K562 (cell line): ENCODE results near the gene ADAMTS14. TPM values are rescaled to one million over a fixed set of nuclear protein-coding genes. Genes with fewer than 3 reads are reported as not detected.

Source experiments
- ADNP ChIP-seq: fragments of 200-800 bp; sonication (Bioruptor generic); IDR thresholded peaks from 2 replicates; pipeline ENCODE4 v1.6.1; 2016; ENCODE audit warnings: missing genetic modification characterization, missing compliant biosample characterization
- CBX3 ChIP-seq, 2 experiments: IDR thresholded peaks; 1 replicate in 1 of 2; 2 replicates in 1 of 2; pipeline ENCODE4 v1.6.1; 2012; ENCODE audit warnings: inconsistent platforms in 2 of 2, low read length in 2 of 2, borderline replicate concordance in 1 of 2, control low read depth in 1 of 2
- CEBPB ChIP-seq: fragments of 450-650 bp; IDR thresholded peaks from 2 replicates; pipeline ENCODE4 v1.6.1; 2016; ENCODE audit warnings: missing genetic modification characterization, missing compliant biosample characterization
- DPF2 ChIP-seq: fragments of 450-650 bp; IDR thresholded peaks from 2 replicates; pipeline ENCODE4 v1.6.1; 2016
- E4F1 ChIP-seq: fragments of 250-450 bp; sonication (Bioruptor Pico); IDR thresholded peaks from 2 replicates; pipeline ENCODE4 v1.5.0; 2021; ENCODE audit warnings: mild to moderate bottlenecking, borderline replicate concordance
- FOSL1 ChIP-seq: fragments of 200-800 bp; sonication (Bioruptor generic); conservative IDR thresholded peaks from 2 replicates; pipeline ENCODE4 v1.6.1; 2016; ENCODE audit warnings: missing genetic modification characterization, missing compliant biosample characterization
- GTF2A2 ChIP-seq: IDR thresholded peaks from 2 replicates; pipeline ENCODE4 v1.6.1; 2016; ENCODE audit warnings: mild to moderate bottlenecking, missing genetic modification characterization, missing compliant biosample characterization
- HMGN3 ChIP-seq: IDR thresholded peaks from 2 replicates; pipeline ENCODE4 v1.6.1; 2011; ENCODE audit warnings: borderline replicate concordance, low read depth, mild to moderate bottlenecking, mixed read lengths, low read length; ENCODE audit not compliant: insufficient read length; ENCODE audit errors: extremely low read depth
- LEF1 ChIP-seq: fragments of 450-650 bp; IDR thresholded peaks from 2 replicates; pipeline ENCODE4 v1.6.1; 2016; ENCODE audit warnings: mild to moderate bottlenecking
- MAFF ChIP-seq: IDR thresholded peaks from 2 replicates; pipeline ENCODE4 v1.6.1; 2012; ENCODE audit warnings: low read length, improper control_type of control experiment
- MAX ChIP-seq: sonication (generic); formaldehyde crosslinking; IDR thresholded peaks from 2 replicates; pipeline ENCODE4 v1.9.0; 2022; ENCODE audit warnings: mild to moderate bottlenecking, missing genetic modification reagents
- MTA2 ChIP-seq: fragments of 450-650 bp; IDR thresholded peaks from 2 replicates; pipeline ENCODE4 v1.6.1; 2016; ENCODE audit warnings: low read depth
- MXD1 ChIP-seq: fragments of 250-450 bp; sonication (Bioruptor Pico); IDR thresholded peaks from 2 replicates; pipeline ENCODE4 v1.8.0; 2021; ENCODE audit warnings: borderline replicate concordance, mild to moderate bottlenecking, moderate library complexity; ENCODE audit not compliant: poor library complexity, severe bottlenecking
- NR2C1 ChIP-seq, 2 experiments: fragments of 450-650 bp; IDR thresholded peaks; 2 replicates each; pipeline ENCODE4 v1.6.1; 2017; ENCODE audit warnings: mild to moderate bottlenecking in 2 of 2, antibody characterized with exemption in 1 of 2, inconsistent platforms in 1 of 2, missing compliant biosample characterization in 1 of 2, missing genetic modification characterization in 1 of 2
- RBM39 ChIP-seq: fragments of 200-400 bp; formaldehyde crosslinking; optimal IDR thresholded peaks from 2 replicates; pipeline ENCODE3; 2018; ENCODE audit warnings: low read depth, low read length
- RCOR1 ChIP-seq, 2 experiments: IDR thresholded peaks; 2 replicates each; pipeline ENCODE4 v1.6.1; 2012; ENCODE audit warnings: low read depth in 2 of 2, low read length in 2 of 2, borderline replicate concordance in 1 of 2, improper control_type of control experiment in 1 of 2
- SMC3 ChIP-seq: conservative IDR thresholded peaks from 2 replicates; pipeline ENCODE4 v1.6.1; 2011; ENCODE audit warnings: low read depth, low read length, improper control_type of control experiment; ENCODE audit not compliant: insufficient read depth
- SPI1 ChIP-seq: IDR thresholded peaks from 2 replicates; pipeline ENCODE4 v1.6.1; 2011; ENCODE audit warnings: low read depth, low read length, control low read depth, borderline replicate concordance
- TRIM24 ChIP-seq, 2 experiments: fragments of 450-650 bp; IDR thresholded peaks; 2 replicates each; pipeline ENCODE4 v1.6.1; 2016
- ZBTB2 ChIP-seq: fragments of 450-650 bp; IDR thresholded peaks from 2 replicates; pipeline ENCODE4 v1.6.1; 2016; ENCODE audit warnings: antibody characterized with exemption
- ZNF384 ChIP-seq: IDR thresholded peaks from 2 replicates; pipeline ENCODE4 v1.6.1; 2012; ENCODE audit warnings: low read depth, low read length, improper control_type of control experiment
- polyA plus RNA-seq, 8 experiments: library from polyadenylated mRNA; depleted of rRNA in 4 of 8; stranded (reverse) in 5 of 8; unstranded in 3 of 8; fragments of >200 nt; fragmentation: Nextera tagmentation in 2 of 8; fragmentation: Illumina TruSeq in 1 of 8; extraction: Ambion mirVana in 2 of 8; extraction: Trizol in 1 of 8; gene quantifications; 2 replicates each; pipeline versions ENCODE4 v1.2.1 to v1.2.3, GENCODE V29; 2011 to 2014; ENCODE audit warnings: inconsistent platforms in 1 of 8, missing spikeins in 1 of 8
- total RNA-seq, 7 experiments: library from RNA; depleted of rRNA in 6 of 7; stranded (reverse); fragments of >200 nt in 6 of 7; fragmentation: Illumina TruSeq in 2 of 7; extraction: Trizol in 2 of 7; gene quantifications; 2 replicates each; pipeline versions ENCODE4 v1.2.1 to v1.2.3, GENCODE V29; 2011 to 2021; ENCODE audit warnings: low replicate concordance in 1 of 7

Gene ADAMTS14
- total and polyA plus RNA-seq, 9 of the 15 experiments (the other 6 are each of a cell fraction or from before 2014, with no cell fraction given), result 0.04 to 37.4 (median 15.9) TPM

- TF ChIP-seq E4F1 (CRISPR knock-in tag), result no peak
- TF ChIP-seq MAFF, result peak; percentile 6; the same call in 1 of the 2 replicates
- TF ChIP-seq ZNF384, result no peak
- no peak for TF ChIP-seq TRIM24 (IDR thresholded peaks at IDR 0.05)
- peak; percentile 63; the same call in 1 of the 2 replicates for TF ChIP-seq LEF1
- TF ChIP-seq DPF2, result peak; percentile 40; the same call in 1 of the 2 replicates
- TF ChIP-seq ADNP (tag), result no peak
- TF ChIP-seq MAX (CRISPR knock-in tag), result peak; percentile 31; the same call in 1 of the 2 replicates
- no peak for TF ChIP-seq MTA2
- peak in 1 of 2 experiments; percentile 59; a peak in 1 of 3 replicates for TF ChIP-seq CBX3 (IDR thresholded peaks at IDR 0.05; ENCODE audit: borderline replicate concordance in 1 of 2, low read length in 2 of 2)
- peak; percentile 35; the same call in 1 of the 2 replicates for TF ChIP-seq ZBTB2
- TF ChIP-seq FOSL1 (tag), result peak; percentile 40
- TF ChIP-seq CEBPB (tag), result peak; percentile 6; the same call in 1 of the 2 replicates
- TF ChIP-seq HMGN3, result no peak
- TF ChIP-seq RBM39, result no peak
- TF ChIP-seq RCOR1 (IDR thresholded peaks at IDR 0.05; ENCODE audit: borderline replicate concordance in 1 of 2, low read depth in 2 of 2, low read length in 2 of 2), result peak in 1 of 2 experiments; percentile 72; a peak in 2 of 4 replicates
- TF ChIP-seq GTF2A2 (tag), result 0 out of 2 replicates have a peak, but pooled peaks have one; percentile 1
- no peak for TF ChIP-seq MXD1
- no peak for TF ChIP-seq SMC3
- TF ChIP-seq NR2C1 (IDR thresholded peaks at IDR 0.05), result no peak
- TF ChIP-seq NR2C1 (tag; IDR thresholded peaks at IDR 0.05), result peak; percentile 74; the same call in 1 of the 2 replicates
- TF ChIP-seq SPI1, result peak; percentile 58; the same call in 1 of the 2 replicates
Measured at GRCh38 chr10:70742537-70743429, 70.5 kb downstream of the ADAMTS14 start (continued).
